HEK293 (cell line): Measurements from ENCODE around the gene OPCML.

ENCODE experiments used
- CTCF ChIA-PET: fragments of 350-600 bp; formaldehyde crosslinking; extraction: SDS; loops from one replicate; lab custom pipeline; 2021; ENCODE audit warnings: antibody characterized with exemption; lab: Yijun Ruan, JAX
- POLR2A ChIA-PET: fragments of 300-600 bp; formaldehyde crosslinking; extraction: SDS; loops from one replicate; lab custom pipeline; 2020; ENCODE audit warnings: antibody characterized with exemption, inconsistent platforms; lab: Yijun Ruan, JAX
- H3K27ac ChIP-seq: fragments of 200-500 bp; sonication (Bioruptor generic); 2 replicates; pipeline ENCODE4 v1.5.1; 2014; ENCODE audit warnings: low read depth, low read length, control low read depth, inconsistent platforms; ENCODE audit errors: extremely low read depth
- H3K36me3 ChIP-seq, 2 experiments: fragments of 200-500 bp in 1 of 2; sonication (Bioruptor generic) in 1 of 2; 1 replicate in 1 of 2; 2 replicates in 1 of 2; pipeline ENCODE4 v1.5.1; 2014 to 2017; ENCODE audit warnings: inconsistent platforms in 2 of 2, low read length in 2 of 2; ENCODE audit not compliant: control insufficient read depth in 2 of 2, insufficient read depth in 1 of 2
- H3K4me1 ChIP-seq: fragments of 200-500 bp; sonication (Bioruptor generic); 2 replicates; pipeline ENCODE4 v1.5.1; 2014; ENCODE audit warnings: mild to moderate bottlenecking, low read length, inconsistent platforms; ENCODE audit not compliant: control insufficient read depth, insufficient read depth
- H3K4me3 ChIP-seq: 2 replicates; pipeline ENCODE4 v1.5.1; 2011; ENCODE audit warnings: low read depth, mild to moderate bottlenecking, control low read depth, low read length, moderate library complexity
- H3K9me3 ChIP-seq: fragments of 200-500 bp; sonication (Bioruptor generic); 2 replicates; pipeline ENCODE4 v1.5.1; 2014; ENCODE audit warnings: low read depth, low read length, inconsistent platforms; ENCODE audit not compliant: control insufficient read depth, insufficient read depth
- BCL11B ChIP-seq: fragments of 450-650 bp; formaldehyde crosslinking; IDR thresholded peaks from 2 replicates; pipeline ENCODE4 v1.5.1; 2016; ENCODE audit warnings: low read depth, missing biosample characterization, missing genetic modification characterization
- GLI4 ChIP-seq: fragments of 450-650 bp; formaldehyde crosslinking; IDR thresholded peaks from 2 replicates; pipeline ENCODE4 v1.5.1; 2016; ENCODE audit warnings: missing biosample characterization, missing genetic modification characterization
- MEIS1 ChIP-seq: sonication (generic); formaldehyde crosslinking; IDR thresholded peaks from 2 replicates; pipeline ENCODE4 v1.8.1; 2022; ENCODE audit warnings: missing genetic modification reagents, mild to moderate bottlenecking, borderline replicate concordance
- OVOL3 ChIP-seq: fragments of 450-650 bp; formaldehyde crosslinking; IDR thresholded peaks from 2 replicates; pipeline ENCODE4 v1.5.1; 2016; ENCODE audit warnings: missing biosample characterization, missing genetic modification characterization
- PRDM2 ChIP-seq: fragments of 450-650 bp; formaldehyde crosslinking; IDR thresholded peaks from 2 replicates; pipeline ENCODE4 v1.5.1; 2016; ENCODE audit warnings: missing biosample characterization, missing genetic modification characterization, borderline replicate concordance
- TRIM28 ChIP-seq: IDR thresholded peaks from 2 replicates; pipeline ENCODE4 v1.6.1; 2011; ENCODE audit warnings: low read length, control low read depth, borderline replicate concordance
- ZBTB17 ChIP-seq: fragments of 450-650 bp; formaldehyde crosslinking; IDR thresholded peaks from 2 replicates; pipeline ENCODE4 v1.5.1; 2016; ENCODE audit warnings: missing biosample characterization, missing genetic modification characterization
- ZFP37 ChIP-seq: fragments of 450-650 bp; formaldehyde crosslinking; IDR thresholded peaks from 2 replicates; pipeline ENCODE4 v1.5.1; 2016; ENCODE audit warnings: missing biosample characterization, missing genetic modification characterization
- ZNF155 ChIP-seq: fragments of 450-650 bp; formaldehyde crosslinking; IDR thresholded peaks from 2 replicates; pipeline ENCODE4 v1.5.1; 2016; ENCODE audit warnings: missing biosample characterization, missing genetic modification characterization
- ZNF202 ChIP-seq: fragments of 450-650 bp; formaldehyde crosslinking; IDR thresholded peaks from 2 replicates; pipeline ENCODE4 v1.5.1; 2016; ENCODE audit warnings: missing biosample characterization, missing genetic modification characterization, borderline replicate concordance
- ZNF214 ChIP-seq: fragments of 450-650 bp; formaldehyde crosslinking; IDR thresholded peaks from 2 replicates; pipeline ENCODE4 v1.5.1; 2017; ENCODE audit warnings: missing biosample characterization, mild to moderate bottlenecking, missing genetic modification characterization, borderline replicate concordance
- ZNF23 ChIP-seq: fragments of 450-650 bp; formaldehyde crosslinking; IDR thresholded peaks from 2 replicates; pipeline ENCODE4 v1.5.1; 2016; ENCODE audit warnings: missing biosample characterization, missing genetic modification characterization, borderline replicate concordance
- ZNF292 ChIP-seq: fragments of 450-650 bp; formaldehyde crosslinking; IDR thresholded peaks from 2 replicates; pipeline ENCODE4 v1.5.1; 2016; ENCODE audit warnings: low read depth, missing biosample characterization, missing genetic modification characterization, borderline replicate concordance
- ZNF362 ChIP-seq: fragments of 450-650 bp; formaldehyde crosslinking; IDR thresholded peaks from 2 replicates; pipeline ENCODE4 v1.5.1; 2016; ENCODE audit warnings: missing biosample characterization, missing genetic modification characterization
- ZNF391 ChIP-seq: fragments of 450-650 bp; formaldehyde crosslinking; IDR thresholded peaks from 2 replicates; pipeline ENCODE4 v1.5.1; 2016; ENCODE audit warnings: low read depth, missing biosample characterization, missing genetic modification characterization, borderline replicate concordance
- ZNF394 ChIP-seq: fragments of 450-650 bp; formaldehyde crosslinking; IDR thresholded peaks from 2 replicates; pipeline ENCODE4 v1.5.1; 2016; ENCODE audit warnings: missing biosample characterization, missing genetic modification characterization, mild to moderate bottlenecking, moderate library complexity, borderline replicate concordance
- ZNF501 ChIP-seq: fragments of 450-650 bp; formaldehyde crosslinking; IDR thresholded peaks from 2 replicates; pipeline ENCODE4 v1.5.1; 2016; ENCODE audit warnings: missing biosample characterization, missing genetic modification characterization
- ZNF560 ChIP-seq: fragments of 450-650 bp; formaldehyde crosslinking; IDR thresholded peaks from 2 replicates; pipeline ENCODE4 v1.5.1; 2017; ENCODE audit warnings: missing biosample characterization, missing genetic modification characterization, borderline replicate concordance
- ZNF670 ChIP-seq: fragments of 450-650 bp; formaldehyde crosslinking; IDR thresholded peaks from 2 replicates; pipeline ENCODE4 v1.5.1; 2016; ENCODE audit warnings: missing biosample characterization, missing genetic modification characterization, low read depth
- ZNF768 ChIP-seq: fragments of 450-650 bp; formaldehyde crosslinking; IDR thresholded peaks from 2 replicates; pipeline ENCODE4 v1.5.1; 2018; ENCODE audit warnings: missing biosample characterization, mild to moderate bottlenecking, missing genetic modification characterization
- ZNF785 ChIP-seq: fragments of 450-650 bp; formaldehyde crosslinking; IDR thresholded peaks from 2 replicates; pipeline ENCODE4 v1.5.1; 2016; ENCODE audit warnings: missing biosample characterization, missing genetic modification characterization
- ZSCAN30 ChIP-seq: fragments of 450-650 bp; IDR thresholded peaks from 2 replicates; pipeline ENCODE4 v1.5.1; 2018; ENCODE audit warnings: missing biosample characterization, mild to moderate bottlenecking, missing genetic modification characterization, moderate library complexity
- TF ChIP-seq, protein P1 (sequence below): fragments of 450-650 bp; formaldehyde crosslinking; IDR thresholded peaks from 2 replicates; pipeline ENCODE4 v1.5.0; 2017; ENCODE audit warnings: missing biosample characterization, missing genetic modification characterization, borderline replicate concordance
- TF ChIP-seq, protein P2 (sequence below): fragments of 450-650 bp; formaldehyde crosslinking; IDR thresholded peaks from 2 replicates; pipeline ENCODE4 v1.5.1; 2017; ENCODE audit warnings: missing biosample characterization, mild to moderate bottlenecking, missing genetic modification characterization, moderate library complexity

Gene OPCML

GRCh38 chr11:132610791-132611190 lies 921.5 kb downstream of the OPCML start:
- TF ChIP-seq ZNF362 (tag by site-specific recombination), result no peak
- TF ChIP-seq TRIM28, result no peak
- no peak for TF ChIP-seq ZSCAN30 (tag by site-specific recombination)
- no peak for TF ChIP-seq GLI4 (tag by site-specific recombination)
- TF ChIP-seq, protein P1, sequence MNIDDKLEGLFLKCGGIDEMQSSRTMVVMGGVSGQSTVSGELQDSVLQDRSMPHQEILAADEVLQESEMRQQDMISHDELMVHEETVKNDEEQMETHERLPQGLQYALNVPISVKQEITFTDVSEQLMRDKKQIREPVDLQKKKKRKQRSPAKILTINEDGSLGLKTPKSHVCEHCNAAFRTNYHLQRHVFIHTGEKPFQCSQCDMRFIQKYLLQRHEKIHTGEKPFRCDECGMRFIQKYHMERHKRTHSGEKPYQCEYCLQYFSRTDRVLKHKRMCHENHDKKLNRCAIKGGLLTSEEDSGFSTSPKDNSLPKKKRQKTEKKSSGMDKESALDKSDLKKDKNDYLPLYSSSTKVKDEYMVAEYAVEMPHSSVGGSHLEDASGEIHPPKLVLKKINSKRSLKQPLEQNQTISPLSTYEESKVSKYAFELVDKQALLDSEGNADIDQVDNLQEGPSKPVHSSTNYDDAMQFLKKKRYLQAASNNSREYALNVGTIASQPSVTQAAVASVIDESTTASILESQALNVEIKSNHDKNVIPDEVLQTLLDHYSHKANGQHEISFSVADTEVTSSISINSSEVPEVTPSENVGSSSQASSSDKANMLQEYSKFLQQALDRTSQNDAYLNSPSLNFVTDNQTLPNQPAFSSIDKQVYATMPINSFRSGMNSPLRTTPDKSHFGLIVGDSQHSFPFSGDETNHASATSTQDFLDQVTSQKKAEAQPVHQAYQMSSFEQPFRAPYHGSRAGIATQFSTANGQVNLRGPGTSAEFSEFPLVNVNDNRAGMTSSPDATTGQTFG (tag by site-specific recombination), result no peak
- TF ChIP-seq ZNF394 (tag by site-specific recombination), result no peak
- TF ChIP-seq ZNF768 (tag by site-specific recombination), result no peak
- no peak for TF ChIP-seq ZNF560 (tag by site-specific recombination)
- no peak for TF ChIP-seq ZNF670 (tag by site-specific recombination)
- TF ChIP-seq ZNF202 (tag by site-specific recombination), result no peak
- no peak for TF ChIP-seq ZNF214 (tag by site-specific recombination)
- no peak for TF ChIP-seq BCL11B
- TF ChIP-seq ZNF785, result no peak
- TF ChIP-seq, protein P2, sequence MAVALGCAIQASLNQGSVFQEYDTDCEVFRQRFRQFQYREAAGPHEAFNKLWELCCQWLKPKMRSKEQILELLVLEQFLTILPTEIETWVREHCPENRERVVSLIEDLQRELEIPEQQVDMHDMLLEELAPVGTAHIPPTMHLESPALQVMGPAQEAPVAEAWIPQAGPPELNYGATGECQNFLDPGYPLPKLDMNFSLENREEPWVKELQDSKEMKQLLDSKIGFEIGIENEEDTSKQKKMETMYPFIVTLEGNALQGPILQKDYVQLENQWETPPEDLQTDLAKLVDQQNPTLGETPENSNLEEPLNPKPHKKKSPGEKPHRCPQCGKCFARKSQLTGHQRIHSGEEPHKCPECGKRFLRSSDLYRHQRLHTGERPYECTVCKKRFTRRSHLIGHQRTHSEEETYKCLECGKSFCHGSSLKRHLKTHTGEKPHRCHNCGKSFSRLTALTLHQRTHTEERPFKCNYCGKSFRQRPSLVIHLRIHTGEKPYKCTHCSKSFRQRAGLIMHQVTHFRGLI, result no peak
- TF ChIP-seq ZNF23 (tag by site-specific recombination), result no peak
- TF ChIP-seq ZBTB17 (tag by site-specific recombination), result no peak
- no peak for TF ChIP-seq ZFP37 (tag by site-specific recombination)
- TF ChIP-seq MEIS1 (CRISPR knock-in tag), result no peak
- TF ChIP-seq OVOL3 (tag by site-specific recombination), result no peak
- no peak for TF ChIP-seq ZNF391 (tag by site-specific recombination)
- Histone ChIP-seq H3K4me3 (no peak overlapping the region), H3K9me3 (no peaks in the 10 kb centered on the region), H3K27ac (no peak overlapping the region), H3K4me1 (no peaks in the 10 kb centered on the region), H3K36me3 (no peaks in the 10 kb centered on the region)
- POLR2A ChIA-PET, result no interaction called here
- CTCF ChIA-PET, result interaction anchor here (0.6 kb wide), 1 partner anchor 35 kb away, joined by 4 read pairs; no protein-coding TSS in a partner anchor

DNA sequence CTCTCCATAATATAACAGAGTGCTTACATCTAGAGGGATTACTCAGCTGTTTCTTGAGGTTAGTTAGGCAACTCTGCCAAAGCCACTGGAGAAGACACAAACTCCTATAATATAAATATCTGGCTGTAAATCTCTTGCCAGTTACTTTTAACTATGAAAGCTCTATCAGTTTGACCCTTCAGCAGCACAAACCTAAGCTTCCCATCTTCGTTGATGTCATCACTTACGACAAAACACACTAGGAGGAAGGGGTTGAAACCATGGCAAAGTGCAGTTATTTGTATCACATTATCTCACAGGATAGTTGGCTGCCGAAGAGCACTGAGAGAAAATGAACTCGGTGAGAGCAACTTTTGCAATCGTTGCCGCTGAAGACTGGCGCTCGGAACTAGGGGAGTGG lies 922.1 kb downstream of the OPCML start:
- CTCF ChIA-PET, result interaction anchor here (0.6 kb wide), 1 partner anchor 36 kb away, joined by 4 read pairs; no protein-coding TSS in a partner anchor
- Histone ChIP-seq H3K9me3 (no peaks in the 10 kb centered on the region), H3K4me3 (no peak overlapping the region), H3K4me1 (no peaks in the 10 kb centered on the region), H3K36me3 (no peaks in the 10 kb centered on the region), H3K27ac (no peak overlapping the region)
- TF ChIP-seq PRDM2 (tag by site-specific recombination) (no peak), ZNF292 (tag by site-specific recombination) (no peak), ZNF155 (tag by site-specific recombination) (no peak), ZNF501 (tag by site-specific recombination) (no peak)
- POLR2A ChIA-PET, result no interaction called here
